Upper lobe of left lung (tissue), 6 donors: ENCODE measurements around the gene OTULIN. TPM values are rescaled to one million over a fixed set of nuclear protein-coding genes. Genes with fewer than 3 reads are reported as not detected.

ENCODE experiments used
- ATAC-seq, 2 donors: fragments of 200-7000 bp; cut with Tn5 transposase; one replicate each; pipeline ENCODE4 v1.9.1; 2022; ENCODE audit warnings: mild to moderate bottlenecking in 2 of 2, moderate library complexity in 2 of 2; ENCODE audit not compliant: low FRiP score in 2 of 2
- DNase-seq, 2 donors: peaks; one replicate each; pipeline ENCODE4 v3.0.0-alpha.2; 2019 to 2020
- H3K27ac ChIP-seq, 4 donors: fragments of 200-600 bp; sonication (generic); one replicate each; pipeline ENCODE4 v1.5.1; 2016 to 2019
- H3K27me3 ChIP-seq, 4 donors: fragments of 200-600 bp; sonication (generic); one replicate each; pipeline ENCODE4 v1.5.1; 2017 to 2019
- H3K36me3 ChIP-seq, 4 donors: fragments of 200-600 bp; sonication (generic); one replicate each; pipeline ENCODE4 v1.5.1; 2016 to 2019
- H3K4me1 ChIP-seq, 4 donors: fragments of 200-600 bp; sonication (generic); one replicate each; pipeline ENCODE4 v1.5.1; 2018 to 2019
- H3K4me3 ChIP-seq, 4 donors: fragments of 200-600 bp; sonication (generic); one replicate each; pipeline ENCODE4 v1.5.1; 2017 to 2019; ENCODE audit warnings: mild to moderate bottlenecking in 2 of 4, moderate library complexity in 1 of 4
- H3K9me3 ChIP-seq, 4 donors: fragments of 200-600 bp; sonication (generic); one replicate each; pipeline ENCODE4 v1.5.1; 2018 to 2019
- CTCF ChIP-seq, 6 experiments: fragments of 450-650 bp in 4 of 6; fragments of 200-600 bp in 2 of 6; sonication (generic) in 2 of 6; IDR thresholded peaks; one replicate each; pipeline ENCODE4 v1.5.1; 2016 to 2019; ENCODE audit warnings: antibody characterized with exemption in 6 of 6
- EP300 ChIP-seq, 4 donors: sonication (generic); formaldehyde crosslinking; IDR thresholded peaks; one replicate each; pipeline ENCODE4 v1.5.1; 2017; ENCODE audit warnings: antibody characterized with exemption in 4 of 4, control low read depth in 2 of 4
- POLR2A ChIP-seq, 4 donors: fragments of 450-650 bp; IDR thresholded peaks; one replicate each; pipeline ENCODE4 v1.5.1; 2016 to 2017; ENCODE audit warnings: antibody characterized with exemption in 4 of 4, mild to moderate bottlenecking in 2 of 4
- POLR2AphosphoS5 ChIP-seq, 2 donors: sonication (generic); formaldehyde crosslinking; IDR thresholded peaks; one replicate each; pipeline ENCODE4 v1.5.1; 2017; ENCODE audit warnings: antibody characterized with exemption in 2 of 2
- WGBS, 2 donors: methylation state at CpG; one replicate each; pipeline ENCODE4 v1.1.5; 2017 to 2018; 5-methylcytosine and 5-hydroxymethylcytosine counted together
- total RNA-seq, 6 donors: library from RNA; depleted of rRNA in 4 of 6; stranded (reverse); fragments of >200 nt in 4 of 6; gene quantifications; one replicate each; pipeline versions ENCODE4 v1.1.0 to v1.2.1, GENCODE V29; 2016 to 2021
- donor health status: DM: no; HTN: no; CAD: no; lungs with moderate emphysema.
- donor health status: DM: no; HTN: yes; CAD: no; lungs with severe emphysema.

OTULIN gene
- total RNA-seq, 6 donors from 2014 or later, result 31.0 to 81.1 (median 38.3) TPM

DNA sequence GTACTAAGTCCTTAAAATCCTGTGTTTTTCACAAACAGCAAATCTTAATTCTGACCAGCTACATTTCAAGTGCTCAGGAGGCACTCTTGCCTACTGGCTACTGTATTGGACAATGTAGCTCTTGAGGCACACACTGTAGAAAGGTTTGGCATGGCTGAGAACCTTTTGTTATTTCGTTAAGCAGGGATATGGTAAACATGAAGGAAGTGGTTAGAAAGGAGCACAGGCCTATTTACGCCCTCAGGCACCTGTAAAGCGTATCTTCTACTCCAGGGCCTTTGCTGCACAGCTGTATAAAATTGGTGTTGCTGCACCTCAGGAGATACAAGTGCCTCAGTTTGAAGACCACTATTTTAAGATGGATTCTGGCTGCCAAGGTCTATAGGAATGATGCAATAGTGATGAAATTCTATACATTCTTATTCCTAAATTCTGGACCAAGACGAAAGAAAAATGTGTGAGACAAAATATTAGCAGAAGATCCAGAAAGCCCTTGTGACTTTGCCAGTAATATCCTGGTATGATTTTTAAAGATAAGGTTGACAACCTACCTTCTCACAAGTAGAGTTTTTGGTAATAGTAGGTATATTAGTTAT is 9.3 kb upstream of the OTULIN start:
- Histone ChIP-seq H3K27ac (no peak overlapping the region), H3K27me3 (no peaks in the 10 kb centered on the region), H3K4me3 (no peak overlapping the region), H3K36me3 (no peaks in the 10 kb centered on the region), H3K4me1 (no peaks in the 10 kb centered on the region), H3K9me3 (no peaks in the 10 kb centered on the region)
- TF ChIP-seq POLR2A (IDR thresholded peaks at IDR 0.05) (no peak), POLR2AphosphoS5 (IDR thresholded peaks at IDR 0.05) (no peak), CTCF (IDR thresholded peaks at IDR 0.05) (no peak), EP300 (IDR thresholded peaks at IDR 0.05) (no peak)
- no peak for DNase-seq
- ATAC-seq, result no peak
- 53 to 58% methylated on average over 4 of the region's 4 CpGs for WGBS, 2 donors

DNA sequence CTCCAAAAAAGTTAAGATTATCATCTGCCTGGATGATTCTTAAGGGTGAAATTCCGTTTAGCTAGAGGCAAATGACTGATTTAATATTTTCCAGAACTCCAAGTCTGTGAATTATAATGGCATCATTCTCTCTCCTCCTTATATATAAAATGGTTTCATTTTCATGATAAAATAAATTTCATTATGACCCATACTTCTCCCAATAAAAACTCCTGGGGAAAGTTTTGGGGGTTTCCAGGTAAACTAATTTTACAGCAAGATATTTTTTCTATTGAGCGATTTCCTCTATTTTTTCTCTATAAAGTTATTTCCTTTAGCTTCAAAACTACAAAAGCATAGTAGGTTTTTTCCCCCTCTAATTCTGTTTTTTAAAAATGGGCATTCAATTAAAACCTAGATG is 7.6 kb upstream of the OTULIN start:
- no peaks in the 10 kb centered on the region for H3K9me3 ChIP-seq
- no peak overlapping the region for H3K4me3 ChIP-seq
- no peaks in the 10 kb centered on the region for H3K4me1 ChIP-seq
- DNase-seq (no peak), ATAC-seq (no peak)
- H3K36me3 ChIP-seq, result no peaks in the 10 kb centered on the region
- 41 to 44% methylated on average over 2 of the region's 2 CpGs for WGBS, 2 donors
- TF ChIP-seq POLR2AphosphoS5 (IDR thresholded peaks at IDR 0.05) (no peak), CTCF (IDR thresholded peaks at IDR 0.05) (no peak)
- no peak overlapping the region for H3K27ac ChIP-seq
- H3K27me3 ChIP-seq, result no peaks in the 10 kb centered on the region

DNA sequence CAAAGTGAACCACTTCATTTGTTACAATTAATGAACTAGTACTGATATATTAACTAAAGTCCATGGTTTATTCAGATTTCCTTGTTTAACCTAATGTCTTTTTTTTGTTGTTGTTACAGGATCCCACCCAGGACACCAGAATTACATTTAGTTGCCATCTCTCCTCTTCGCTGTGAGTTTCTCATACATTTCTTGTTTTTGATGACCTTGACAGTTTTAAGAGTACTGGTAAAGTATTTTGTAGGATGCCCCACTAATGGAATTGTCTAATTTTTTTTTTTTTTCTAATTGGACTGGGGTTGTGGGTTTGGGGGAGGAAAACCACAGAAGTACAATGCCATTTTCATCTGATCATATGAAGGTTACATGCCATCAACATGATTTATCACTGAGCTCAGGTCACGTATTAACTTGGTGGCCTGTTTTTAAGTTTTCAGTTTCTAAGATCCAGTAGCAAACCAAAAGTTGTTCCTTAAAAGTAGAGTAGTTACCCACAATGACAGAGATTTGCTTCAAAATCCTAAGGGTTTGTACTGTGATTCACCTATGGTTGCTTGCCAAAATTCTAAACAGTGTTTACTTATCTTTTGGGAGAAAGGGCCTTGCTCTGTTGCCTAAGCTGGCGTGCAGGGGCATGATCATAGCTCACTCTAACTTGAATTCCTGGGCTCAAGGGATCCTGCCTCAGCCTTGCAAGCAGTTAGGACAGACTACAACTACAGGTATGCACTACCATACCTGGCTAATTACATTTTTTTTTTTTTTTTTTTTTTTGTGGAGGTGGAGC is 4.5 kb upstream of the OTULIN start:
- Histone ChIP-seq H3K27ac (no peak overlapping the region), H3K4me3 (no peak overlapping the region), H3K4me1 (peaks cover 5 to 9% (median 6%) of the 10 kb centered on the region in 4 donors), H3K9me3 (no peaks in the 10 kb centered on the region), H3K27me3 (no peaks in the 10 kb centered on the region), H3K36me3 (no peaks in the 10 kb centered on the region)
- 86 to 90% methylated on average over 3 of the region's 3 CpGs for WGBS, 2 donors
- ATAC-seq, result no peak
- no peak for DNase-seq
- TF ChIP-seq EP300 (IDR thresholded peaks at IDR 0.05) (no peak), POLR2A (IDR thresholded peaks at IDR 0.05) (no peak), CTCF (IDR thresholded peaks at IDR 0.05) (no peak), POLR2AphosphoS5 (IDR thresholded peaks at IDR 0.05) (no peak)

DNA sequence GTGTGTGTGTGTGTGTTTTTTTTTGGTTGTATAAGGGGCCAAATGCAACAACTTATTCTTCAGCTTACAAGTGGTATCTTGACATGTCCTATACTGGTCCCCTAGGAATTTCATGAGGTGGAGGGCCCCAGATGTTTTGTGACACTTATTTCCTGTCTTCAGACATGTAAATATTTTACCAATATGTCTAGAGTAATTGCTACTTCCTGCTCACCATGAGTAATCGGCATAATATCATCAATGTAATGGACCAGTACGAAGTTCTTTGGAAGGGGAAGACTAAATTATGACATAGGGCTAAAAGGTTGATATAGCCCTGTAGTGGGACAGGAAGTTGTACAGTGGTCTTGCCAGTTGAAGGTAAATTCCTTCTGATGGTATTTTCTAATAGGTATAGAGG is 3.7 kb upstream of the OTULIN start:
- H3K4me3 ChIP-seq, result no peak overlapping the region
- WGBS, 2 donors, result 52 to 56% methylated on average over 2 of the region's 2 CpGs
- H3K27me3 ChIP-seq, result no peaks in the 10 kb centered on the region
- no peak for TF ChIP-seq EP300 (IDR thresholded peaks at IDR 0.05)
- TF ChIP-seq POLR2A (IDR thresholded peaks at IDR 0.05), result no peak
- no peak for TF ChIP-seq POLR2AphosphoS5 (IDR thresholded peaks at IDR 0.05)
- TF ChIP-seq CTCF (IDR thresholded peaks at IDR 0.05), result no peak
- no peak overlapping the region for H3K27ac ChIP-seq
- no peak for DNase-seq
- no peaks in the 10 kb centered on the region for H3K36me3 ChIP-seq
- H3K4me1 ChIP-seq, result peaks cover 10 to 16% (median 12%) of the 10 kb centered on the region in 4 donors
- H3K9me3 ChIP-seq, result no peaks in the 10 kb centered on the region
- no peak for ATAC-seq
